Measurements from ENCODE around the gene FRAT1. TPM values are rescaled to one million over a fixed set of nuclear protein-coding genes. Genes with fewer than 3 reads are reported as not detected.

The FRAT1 gene
- polyA plus RNA-seq, 1 donor, result 2.5 TPM

DNA sequence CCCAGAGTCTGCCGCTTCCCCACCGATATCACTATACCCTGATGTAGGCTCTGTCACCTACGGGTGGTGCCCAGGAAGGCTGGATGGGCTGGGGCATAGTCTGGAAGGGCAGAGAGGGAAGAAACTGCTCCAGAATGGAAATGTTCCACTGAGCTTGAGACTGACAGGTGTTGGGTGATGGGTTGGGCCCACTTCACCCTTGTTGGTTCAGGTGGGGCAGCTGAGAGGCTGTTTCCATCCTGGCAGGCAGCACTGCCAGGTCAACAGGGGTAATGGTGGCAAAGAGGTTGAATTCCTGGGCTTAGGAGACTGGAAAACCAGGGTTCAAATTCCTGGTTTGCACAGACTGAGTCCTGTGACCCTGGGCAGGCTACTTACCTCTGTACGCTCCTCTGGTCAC is 44.0 kb downstream of the FRAT1 start:
- no peak for DNase-seq

GRCh38 chr10:97365761-97366351 is 46.8 kb downstream of the FRAT1 start:
- DNase-seq, result no peak

DNA sequence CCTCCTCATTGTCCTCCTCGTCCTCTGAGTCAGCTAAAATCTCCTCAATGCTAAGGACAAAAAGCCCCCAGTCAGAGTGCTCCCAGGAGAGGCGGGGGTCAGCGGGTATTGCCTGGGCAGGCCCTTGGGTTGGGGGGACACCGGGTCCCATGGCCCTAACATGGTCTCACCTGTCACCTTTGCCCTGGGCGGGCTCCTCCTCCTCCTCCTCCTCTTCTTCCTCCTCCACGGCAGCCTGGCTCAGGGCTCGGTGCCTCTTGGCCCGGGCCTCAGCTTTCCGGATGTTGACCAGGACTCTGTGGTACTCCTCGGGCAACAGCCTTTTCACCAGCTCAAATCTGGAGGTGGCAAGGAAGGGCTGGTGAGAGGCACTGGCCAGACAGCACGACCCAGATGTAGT is 47.5 kb downstream of the FRAT1 start:
- no peak for DNase-seq

DNA sequence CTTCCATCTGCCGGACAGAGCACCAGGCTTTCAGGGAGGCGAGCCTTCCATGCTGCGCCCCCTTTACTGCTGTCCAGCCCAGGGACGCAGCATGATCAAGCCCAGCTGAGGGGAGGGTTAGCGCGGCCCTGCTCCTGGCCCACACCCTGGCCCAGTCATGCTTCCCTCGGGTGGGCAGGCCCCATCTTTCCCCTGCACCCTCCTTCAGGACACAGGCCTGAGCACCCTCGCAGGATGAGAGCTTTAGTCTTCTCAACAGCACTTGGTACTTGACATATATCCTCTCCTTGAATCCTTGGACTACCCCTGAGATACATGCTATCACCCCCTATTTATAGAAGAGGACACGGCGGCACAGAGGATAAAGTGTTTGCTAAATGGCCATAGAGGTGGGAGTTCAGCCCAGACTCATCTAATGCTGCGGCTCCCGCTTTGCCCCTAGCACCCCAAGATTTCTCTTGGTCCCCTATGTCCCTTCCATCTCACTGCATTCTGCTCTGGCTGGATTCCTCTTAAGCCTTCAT is 48.1 kb downstream of the FRAT1 start:
- DNase-seq, result no peak

Other genes with a start within 250 kb of the FRAT1 start
- gene SLIT1, start 133.3 kb upstream of the FRAT1 start, polyA plus RNA-seq (ENCODE audit: insufficient read length), result 9.7 TPM
- 33.8 TPM for gene ARHGAP19, start 26.6 kb upstream of the FRAT1 start, polyA plus RNA-seq (ENCODE audit: insufficient read length)
- gene FRAT2, start 15.5 kb downstream of the FRAT1 start, polyA plus RNA-seq (ENCODE audit: insufficient read length), result 12.0 TPM
- 28.1 TPM for gene RRP12, start 82.1 kb downstream of the FRAT1 start, polyA plus RNA-seq (ENCODE audit: insufficient read length)
- 160 TPM for gene PGAM1, start 106.9 kb downstream of the FRAT1 start, polyA plus RNA-seq (ENCODE audit: insufficient read length)
- gene EXOSC1, start 126.7 kb downstream of the FRAT1 start, polyA plus RNA-seq (ENCODE audit: insufficient read length), result 41.3 TPM
- 39.1 TPM for gene ZDHHC16, start 126.9 kb downstream of the FRAT1 start, polyA plus RNA-seq (ENCODE audit: insufficient read length)
- 105 TPM for gene MMS19, start 179.2 kb downstream of the FRAT1 start, polyA plus RNA-seq (ENCODE audit: insufficient read length)
- 6.5 TPM for gene UBTD1, start 179.7 kb downstream of the FRAT1 start, polyA plus RNA-seq (ENCODE audit: insufficient read length)